ENCODE results near the gene TRIP12. TPM values are rescaled to one million over a fixed set of nuclear protein-coding genes. Genes with fewer than 3 reads are reported as not detected.
A peak's percentile ranks its signal among the peaks of the same experiment; 100 is the strongest.

The TRIP12 gene
- total RNA-seq, 2 donors from 2014 or later: 77.6 to 170 TPM

GRCh38 chr2:229783108-229783721 is 138.6 kb downstream of the TRIP12 start:
- H3K4me3 ChIP-seq: no peak overlapping the region
- DNase-seq (no peak), ATAC-seq (no peak)
- no peak for TF ChIP-seq POLR2A (IDR thresholded peaks at IDR 0.05)
- TF ChIP-seq CTCF (IDR thresholded peaks at IDR 0.05): no peak
- H3K27me3 ChIP-seq: no peaks in the 10 kb centered on the region
- H3K4me1 ChIP-seq: no peaks in the 10 kb centered on the region
- H3K36me3 ChIP-seq (replicated peaks in 1 of 2; ENCODE audit: insufficient read depth in 1 of 2, low read depth in 2 of 2): peaks cover 0 to 6% of the 10 kb centered on the region in 2 donors
- WGBS, 2 donors: 72 to 75% methylated on average over 5 of the region's 5 CpGs
- no peak overlapping the region for H3K27ac ChIP-seq
- H3K9me3 ChIP-seq: no peaks in the 10 kb centered on the region
- intact Hi-C loops (cut with DNase I): no loop called here

- Histone ChIP-seq H3K4me1 (no peaks in the 10 kb centered on the region), H3K36me3 (replicated peaks in 1 of 2; ENCODE audit: insufficient read depth in 1 of 2, low read depth in 2 of 2) (peaks cover 0 to 14% of the 10 kb centered on the region in 2 donors), H3K9me3 (no peaks in the 10 kb centered on the region), H3K27ac (no peak overlapping the region), H3K27me3 (no peaks in the 10 kb centered on the region), H3K4me3 (no peak overlapping the region)
- DNase-seq: no peak
- ATAC-seq: peak; percentile 73
- TF ChIP-seq POLR2A (IDR thresholded peaks at IDR 0.05) (no peak), CTCF (IDR thresholded peaks at IDR 0.05) (peak; percentile 66 to 88 (median 68))
- intact Hi-C loops (cut with DNase I): no loop called here
These were observed 140.7 kb downstream of the TRIP12 start for GRCh38 chr2:229780856-229781773.

- intact Hi-C loops (cut with DNase I): no loop called here
- WGBS, 2 donors: 66 to 69% methylated on average over 3 of the region's 3 CpGs
- no peak for TF ChIP-seq CTCF (IDR thresholded peaks at IDR 0.05)
- no peak for TF ChIP-seq POLR2A (IDR thresholded peaks at IDR 0.05)
- Histone ChIP-seq H3K27ac (no peak overlapping the region), H3K27me3 (no peaks in the 10 kb centered on the region), H3K4me3 (no peak overlapping the region), H3K36me3 (replicated peaks in 1 of 2; ENCODE audit: insufficient read depth in 1 of 2, low read depth in 2 of 2) (peaks cover 0 to 18% of the 10 kb centered on the region in 2 donors), H3K4me1 (no peaks in the 10 kb centered on the region), H3K9me3 (no peaks in the 10 kb centered on the region)
- ATAC-seq (no peak), DNase-seq (no peak)
These were observed 142.2 kb downstream of the TRIP12 start for GRCh38 chr2:229779650-229780049.

GRCh38 chr2:229777716-229778115 is 144.1 kb downstream of the TRIP12 start:
- Histone ChIP-seq H3K4me1 (no peaks in the 10 kb centered on the region), H3K9me3 (no peaks in the 10 kb centered on the region), H3K36me3 (replicated peaks in 1 of 2; ENCODE audit: insufficient read depth in 1 of 2, low read depth in 2 of 2) (peaks cover 6 to 26% of the 10 kb centered on the region in 2 donors), H3K4me3 (no peak overlapping the region), H3K27ac (no peak overlapping the region), H3K27me3 (no peaks in the 10 kb centered on the region)
- intact Hi-C loops (cut with DNase I): no loop called here
- ATAC-seq: no peak
- DNase-seq: no peak
- TF ChIP-seq CTCF (IDR thresholded peaks at IDR 0.05) (no peak), POLR2A (IDR thresholded peaks at IDR 0.05) (no peak)
- 92 to 94% methylated on average over 3 of the region's 3 CpGs for WGBS, 2 donors
